HCT116 (cell line): ENCODE data around the gene DAAM1. TPM values are rescaled to one million over a fixed set of nuclear protein-coding genes. Genes with fewer than 3 reads are reported as not detected.

Experiments used
- ATAC-seq: fragments of 200-7000 bp; cut with Tn5 transposase; 2 replicates; pipeline ENCODE4 v1.9.1; 2020; ENCODE audit warnings: mild to moderate bottlenecking, moderate library complexity
- BruUV-seq: library from RNA; stranded (reverse); fragments of 400-500 nt; replicated peaks from 2 replicates; lab custom pipeline; 2021; lab: Mats Ljungman, UMichigan
- CTCF ChIA-PET: fragments of 300-600 bp; sonication (Branson Sonifier 250); formaldehyde crosslinking; loops from one replicate; lab custom pipeline; 2021; ENCODE audit warnings: antibody characterized with exemption; lab: Charles Lee
- POLR2A ChIA-PET: fragments of 300-600, 350-600 bp; sonication (Branson Sonifier 250); formaldehyde crosslinking; loops from one replicate; lab custom pipeline; 2021; ENCODE audit warnings: antibody characterized with exemption; lab: Charles Lee
- RAD21 ChIA-PET, 2 experiments: fragments of 300-600 bp; sonication (Branson Sonifier 250); formaldehyde crosslinking; loops; one replicate each; lab custom pipeline; 2023; ENCODE audit warnings: low total read pairs in 2 of 2; ENCODE audit not compliant: uncharacterized antibody in 2 of 2, unreplicated experiment in 2 of 2, low non-redundant PET in 1 of 2; lab: Charles Lee
- DNase-seq: peaks from one replicate; pipeline ENCODE4 v3.0.0-alpha.2; 2010; ENCODE audit warnings: low read depth, low spot score
- H2AFZ ChIP-seq: fragments of 200-600 bp; shearing (Covaris generic), sonication (generic); 2 replicates; pipeline ENCODE4 v1.6.1; 2017; ENCODE audit warnings: low read depth, mixed run types, mixed read lengths, antibody characterized with exemption, low read length; ENCODE audit not compliant: poor library complexity, severe bottlenecking
- H3K27ac ChIP-seq: 2 replicates; pipeline ENCODE4 v1.5.1; 2012; ENCODE audit warnings: low read depth, low read length
- H3K27me3 ChIP-seq: fragments of 200-600 bp; sonication (generic); 2 replicates; pipeline ENCODE4 v1.6.1; 2016; ENCODE audit warnings: mixed run types, low read length, mixed read lengths; ENCODE audit not compliant: insufficient read depth
- H3K36me3 ChIP-seq, 2 experiments: fragments of 200-500 bp in 1 of 2; fragments of 200-600 bp in 1 of 2; sonication (Bioruptor generic) in 1 of 2; sonication (generic) in 1 of 2; 2 replicates each; pipeline versions ENCODE4 v1.5.1 to v1.6.1; 2014 to 2016; ENCODE audit warnings: low read length in 2 of 2, inconsistent platforms in 1 of 2, mixed read lengths in 1 of 2, mixed run types in 1 of 2; ENCODE audit not compliant: insufficient read depth in 2 of 2, control insufficient read depth in 1 of 2
- H3K4me1 ChIP-seq, 2 experiments: fragments of 200-600 bp in 1 of 2; sonication (generic) in 1 of 2; 2 replicates each; pipeline versions ENCODE4 v1.5.1 to v1.6.1; 2012 to 2017; ENCODE audit warnings: low read length in 2 of 2, inconsistent platforms in 1 of 2, mild to moderate bottlenecking in 1 of 2, mixed read lengths in 1 of 2, mixed run types in 1 of 2, moderate library complexity in 1 of 2; ENCODE audit not compliant: insufficient read depth in 2 of 2, control insufficient read depth in 1 of 2
- H3K4me2 ChIP-seq: fragments of 200-600 bp; sonication (generic); 2 replicates; pipeline ENCODE4 v1.6.1; 2017; ENCODE audit warnings: mixed run types, low read length, mixed read lengths
- H3K4me3 ChIP-seq, 2 experiments: fragments of 200-600 bp in 1 of 2; sonication (generic) in 1 of 2; replicated peaks in 1 of 2; 2 replicates each; pipeline ENCODE4 v1.5.1; 2011 to 2016; ENCODE audit warnings: low read length in 2 of 2, control low read depth in 1 of 2, low read depth in 1 of 2, mild to moderate bottlenecking in 1 of 2, mixed read lengths in 1 of 2, mixed run types in 1 of 2
- H3K79me2 ChIP-seq: fragments of 200-600 bp; sonication (generic); 2 replicates; pipeline ENCODE4 v1.6.1; 2017; ENCODE audit warnings: mild to moderate bottlenecking, mixed run types, low read length, moderate library complexity, mixed read lengths; ENCODE audit not compliant: insufficient read depth
- H3K9ac ChIP-seq: fragments of 200-600 bp; sonication (generic); 2 replicates; pipeline ENCODE4 v1.6.1; 2016; ENCODE audit warnings: low read length, mixed read lengths
- H3K9me2 ChIP-seq: fragments of 200-600 bp; sonication (generic), shearing (Covaris generic); 2 replicates; pipeline ENCODE4 v1.6.1; 2017; ENCODE audit warnings: mixed run types, mild to moderate bottlenecking, moderate library complexity; ENCODE audit not compliant: insufficient read depth
- H3K9me3 ChIP-seq, 2 experiments: fragments of 200-500 bp in 1 of 2; fragments of 200-600 bp in 1 of 2; sonication (Bioruptor generic) in 1 of 2; sonication (generic) in 1 of 2; 2 replicates each; pipeline ENCODE4 v1.6.1; 2014 to 2017; ENCODE audit warnings: low read length in 2 of 2, mixed read lengths in 2 of 2, inconsistent platforms in 1 of 2, low read depth in 1 of 2, mild to moderate bottlenecking in 1 of 2, mixed run types in 1 of 2, moderate library complexity in 1 of 2; ENCODE audit not compliant: control insufficient read depth in 1 of 2, insufficient read depth in 1 of 2
- H4K20me1 ChIP-seq: fragments of 200-600 bp; sonication (generic), shearing (Covaris generic); 2 replicates; pipeline ENCODE4 v1.6.1; 2017; ENCODE audit warnings: mixed run types, mild to moderate bottlenecking, moderate library complexity; ENCODE audit not compliant: insufficient read depth
- CBX3 ChIP-seq: IDR thresholded peaks from 2 replicates; pipeline ENCODE4 v1.6.1; 2012; ENCODE audit warnings: low read depth
- CEBPB ChIP-seq: IDR thresholded peaks from 2 replicates; pipeline ENCODE4 v1.6.1; 2012; ENCODE audit warnings: low read depth
- EGR1 ChIP-seq: IDR thresholded peaks from 2 replicates; pipeline ENCODE4 v1.6.1; 2012; ENCODE audit warnings: low read depth
- ELF1 ChIP-seq: IDR thresholded peaks from 2 replicates; pipeline ENCODE4 v1.6.1; 2012; ENCODE audit warnings: low read depth, borderline replicate concordance
- EZH2 ChIP-seq: fragments of 200-600 bp; sonication (generic); IDR thresholded peaks from 2 replicates; pipeline ENCODE4 v1.6.1; 2017; ENCODE audit warnings: antibody characterized with exemption, mixed run types
- EZH2phosphoT487 ChIP-seq: fragments of 200-600 bp; IDR thresholded peaks from 2 replicates; pipeline ENCODE4 v1.6.1; 2018; ENCODE audit warnings: antibody characterized with exemption, borderline replicate concordance
- FOSL1 ChIP-seq: IDR thresholded peaks from 2 replicates; pipeline ENCODE4 v1.6.1; 2012; ENCODE audit warnings: low read depth
- JUND ChIP-seq: IDR thresholded peaks from 2 replicates; pipeline ENCODE4 v1.6.1; 2012
- MAX ChIP-seq: IDR thresholded peaks from 2 replicates; pipeline ENCODE4 v1.6.1; 2012
- POLR2AphosphoS5 ChIP-seq: IDR thresholded peaks from 2 replicates; pipeline ENCODE4 v1.6.1; 2011; ENCODE audit warnings: mild to moderate bottlenecking, low read depth, low read length, moderate library complexity
- RAD21 ChIP-seq: IDR thresholded peaks from 2 replicates; pipeline ENCODE4 v1.6.1; 2012; ENCODE audit warnings: low read depth, mild to moderate bottlenecking
- SP1 ChIP-seq: IDR thresholded peaks from 2 replicates; pipeline ENCODE4 v1.6.1; 2012; ENCODE audit warnings: low read depth
- SRF ChIP-seq: IDR thresholded peaks from 2 replicates; pipeline ENCODE4 v1.6.1; 2012; ENCODE audit warnings: low read depth
- TCF7L2 ChIP-seq: IDR thresholded peaks from 2 replicates; pipeline ENCODE4 v1.7.0; 2011; ENCODE audit warnings: borderline replicate concordance, inconsistent platforms; ENCODE audit not compliant: insufficient read depth, insufficient read length; ENCODE audit errors: extremely low read depth
- YY1 ChIP-seq: IDR thresholded peaks from 2 replicates; pipeline ENCODE4 v1.6.1; 2011; ENCODE audit warnings: low read length, low read depth, moderate library complexity, mild to moderate bottlenecking; ENCODE audit not compliant: insufficient replicate concordance; ENCODE audit errors: extremely low read depth
- ZFX ChIP-seq: fragments of 450-650 bp; IDR thresholded peaks from 2 replicates; pipeline ENCODE4 v1.6.1; 2017
- ZNF274 ChIP-seq: fragments of 200-500 bp; sonication (Bioruptor generic); IDR thresholded peaks from 2 replicates; pipeline ENCODE4 v1.6.1; 2014; ENCODE audit warnings: mild to moderate bottlenecking, low read depth, low read length, inconsistent platforms
- intact Hi-C: fragments of 100-400 bp; cut with micrococcal nuclease; formaldehyde crosslinking; loops from 2 replicates; pipeline ENCODE4 v1.10.0; 2022
- total RNA-seq: library from RNA; stranded (reverse); gene quantifications from one replicate; pipeline ENCODE4 v1.2.1, GENCODE V29; 2021; ENCODE audit not compliant: unreplicated experiment
- TF ChIP-seq, protein P1 (sequence below): IDR thresholded peaks from 2 replicates; pipeline ENCODE4 v1.6.1; 2012
- TF ChIP-seq, protein P2 (sequence below): IDR thresholded peaks from 2 replicates; pipeline ENCODE4 v1.6.1; 2011; ENCODE audit warnings: mild to moderate bottlenecking, low read length, moderate library complexity; ENCODE audit not compliant: insufficient replicate concordance; ENCODE audit errors: extremely low read depth

DAAM1 gene
- total RNA-seq, 1 experiment from 2014 or later, result 10.7 TPM

GRCh38 chr14:59236195-59236594 lies 47.7 kb downstream of the DAAM1 start:
- RAD21 ChIA-PET, result no interaction called here
- Histone ChIP-seq H4K20me1 (no peaks in the 10 kb centered on the region), H3K9ac (no peak overlapping the region), H3K9me3 (no peaks in the 10 kb centered on the region), H3K27ac (no peak overlapping the region), H3K4me2 (no peak overlapping the region), H3K79me2 (no peaks in the 10 kb centered on the region), H3K36me3 (no peaks in the 10 kb centered on the region), H3K9me2 (no peaks in the 10 kb centered on the region), H3K4me1 (no peaks in the 10 kb centered on the region), H2AFZ (no peak overlapping the region), H3K4me3 (no peak overlapping the region), H3K27me3 (no peaks in the 10 kb centered on the region)
- BruUV-seq, result no TSS peak
- POLR2A ChIA-PET, result no interaction called here
- no peak for DNase-seq
- intact Hi-C loops, result no loop called here
- CTCF ChIA-PET, result no interaction called here
- no peak for ATAC-seq
- TF ChIP-seq POLR2AphosphoS5, result no peak
- TF ChIP-seq FOSL1, result no peak
- no peak for TF ChIP-seq RAD21
- TF ChIP-seq ELF1, result no peak
- no peak for TF ChIP-seq CBX3
- TF ChIP-seq MAX, result no peak
- TF ChIP-seq TCF7L2, result no peak
- TF ChIP-seq EZH2phosphoT487, result no peak
- TF ChIP-seq EZH2, result no peak
- no peak for TF ChIP-seq ZNF274
- no peak for TF ChIP-seq SP1
- TF ChIP-seq, protein P1, sequence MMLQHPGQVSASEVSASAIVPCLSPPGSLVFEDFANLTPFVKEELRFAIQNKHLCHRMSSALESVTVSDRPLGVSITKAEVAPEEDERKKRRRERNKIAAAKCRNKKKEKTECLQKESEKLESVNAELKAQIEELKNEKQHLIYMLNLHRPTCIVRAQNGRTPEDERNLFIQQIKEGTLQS, result no peak
- no peak for TF ChIP-seq JUND
- TF ChIP-seq, protein P2, sequence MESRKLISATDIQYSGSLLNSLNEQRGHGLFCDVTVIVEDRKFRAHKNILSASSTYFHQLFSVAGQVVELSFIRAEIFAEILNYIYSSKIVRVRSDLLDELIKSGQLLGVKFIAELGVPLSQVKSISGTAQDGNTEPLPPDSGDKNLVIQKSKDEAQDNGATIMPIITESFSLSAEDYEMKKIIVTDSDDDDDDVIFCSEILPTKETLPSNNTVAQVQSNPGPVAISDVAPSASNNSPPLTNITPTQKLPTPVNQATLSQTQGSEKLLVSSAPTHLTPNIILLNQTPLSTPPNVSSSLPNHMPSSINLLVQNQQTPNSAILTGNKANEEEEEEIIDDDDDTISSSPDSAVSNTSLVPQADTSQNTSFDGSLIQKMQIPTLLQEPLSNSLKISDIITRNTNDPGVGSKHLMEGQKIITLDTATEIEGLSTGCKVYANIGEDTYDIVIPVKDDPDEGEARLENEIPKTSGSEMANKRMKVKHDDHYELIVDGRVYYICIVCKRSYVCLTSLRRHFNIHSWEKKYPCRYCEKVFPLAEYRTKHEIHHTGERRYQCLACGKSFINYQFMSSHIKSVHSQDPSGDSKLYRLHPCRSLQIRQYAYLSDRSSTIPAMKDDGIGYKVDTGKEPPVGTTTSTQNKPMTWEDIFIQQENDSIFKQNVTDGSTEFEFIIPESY, result no peak
- TF ChIP-seq CEBPB, result no peak
- TF ChIP-seq YY1, result no peak
- no peak for TF ChIP-seq EGR1
- no peak for TF ChIP-seq ZFX
- TF ChIP-seq SRF, result no peak
